MG63 (cell line): ENCODE data around the gene EFCAB5. TPM values are rescaled to one million over a fixed set of nuclear protein-coding genes. Genes with fewer than 3 reads are reported as not detected.
"Not testable (repeated sequence)": the region's sequence is repeated elsewhere in the genome, so short reads cannot be mapped to it uniquely, and the experiment has no call there.

Experiments
- DNase-seq: peaks from one replicate; pipeline ENCODE4 v3.0.0-alpha.2; 2020
- H3K27me3 ChIP-seq: fragments of 250-450 bp; sonication (Bioruptor Pico); 2 replicates; pipeline ENCODE4 v1.5.1; 2020; ENCODE audit warnings: mild to moderate bottlenecking, moderate library complexity
- H3K36me3 ChIP-seq: fragments of 250-450 bp; sonication (Bioruptor Pico); 2 replicates; pipeline ENCODE4 v1.5.1; 2020; ENCODE audit warnings: mild to moderate bottlenecking, moderate library complexity
- H3K4me3 ChIP-seq: fragments of 250-450 bp; sonication (Bioruptor Pico); 2 replicates; pipeline ENCODE4 v1.5.1; 2020; ENCODE audit warnings: mild to moderate bottlenecking, moderate library complexity
- H3K9me3 ChIP-seq: fragments of 250-450 bp; sonication (Bioruptor Pico); 2 replicates; pipeline ENCODE4 v1.5.1; 2020; ENCODE audit warnings: mild to moderate bottlenecking, moderate library complexity
- total RNA-seq: library from RNA; depleted of rRNA; stranded (reverse); fragments of >200 nt; shearing (Covaris generic); gene quantifications from 2 replicates; pipeline ENCODE4 v1.2.3, GENCODE V29; 2014; ENCODE audit warnings: low replicate concordance

The EFCAB5 gene
- total RNA-seq, 1 experiment from 2014 or later, result not detected

- H3K36me3 ChIP-seq, result no peaks in the 10 kb centered on the region
- H3K4me3 ChIP-seq, result no peak overlapping the region
- no peak for DNase-seq
- no peaks in the 10 kb centered on the region for H3K9me3 ChIP-seq
- H3K27me3 ChIP-seq, result peaks cover 6% of the 10 kb centered on the region; the same call in 1 of the 2 replicates
Measured at GRCh38 chr17:29968271-29968670, 26.8 kb downstream of the EFCAB5 start.

DNA sequence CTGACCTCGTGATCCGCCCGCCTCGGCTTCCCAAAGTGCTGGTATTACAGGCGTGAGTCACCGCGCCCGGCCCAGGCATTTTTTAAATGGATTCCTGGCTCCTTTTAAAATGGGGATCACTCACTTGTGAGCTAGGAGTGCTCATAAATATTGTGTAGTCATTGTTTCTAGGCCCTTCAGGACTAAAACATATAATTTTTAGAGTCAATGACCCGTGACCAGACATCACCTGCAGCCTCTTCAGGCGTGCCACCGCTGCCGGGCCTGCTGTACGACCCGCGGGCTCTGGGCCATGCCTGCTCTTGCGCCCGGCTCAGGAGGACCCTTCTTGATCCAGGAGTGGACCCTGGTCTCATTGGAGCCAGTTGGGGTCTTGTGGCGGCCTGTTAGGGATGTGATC lies 30.8 kb downstream of the EFCAB5 start:
- Histone ChIP-seq H3K27me3 (peaks cover 6% of the 10 kb centered on the region; the same call in 1 of the 2 replicates), H3K36me3 (no peaks in the 10 kb centered on the region), H3K9me3 (no peaks in the 10 kb centered on the region), H3K4me3 (no peak overlapping the region)
- no peak for DNase-seq

- H3K4me3 ChIP-seq, result no peak overlapping the region
- H3K9me3 ChIP-seq, result no peaks in the 10 kb centered on the region
- DNase-seq, result no peak
- peaks cover 6% of the 10 kb centered on the region; the same call in 1 of the 2 replicates for H3K27me3 ChIP-seq
- no peaks in the 10 kb centered on the region for H3K36me3 ChIP-seq
Measured at GRCh38 chr17:29973005-29973404, 31.6 kb downstream of the EFCAB5 start.

DNA sequence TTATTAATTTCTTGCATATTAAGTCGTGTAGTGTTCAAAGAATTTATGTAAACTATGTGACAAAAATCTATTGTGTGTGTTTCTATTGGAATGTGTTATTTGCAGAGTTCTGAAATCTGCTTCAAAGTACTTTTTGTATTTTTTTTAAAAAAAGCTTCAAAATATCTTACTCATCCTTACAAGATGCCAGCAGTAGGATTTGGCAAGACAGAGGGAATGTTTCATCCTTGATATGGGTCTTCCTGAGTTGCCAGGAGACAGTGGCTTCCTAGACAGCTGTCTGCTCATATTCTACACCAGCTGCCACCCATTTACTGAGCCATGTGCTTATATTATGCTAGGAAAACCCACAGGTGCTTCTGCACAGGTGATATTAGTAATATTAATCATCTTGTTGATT lies 36.4 kb downstream of the EFCAB5 start:
- H3K9me3 ChIP-seq, result no peaks in the 10 kb centered on the region
- H3K4me3 ChIP-seq, result no peak overlapping the region
- no peaks in the 10 kb centered on the region for H3K27me3 ChIP-seq
- DNase-seq, result peak; percentile 65
- H3K36me3 ChIP-seq, result no peaks in the 10 kb centered on the region

DNA sequence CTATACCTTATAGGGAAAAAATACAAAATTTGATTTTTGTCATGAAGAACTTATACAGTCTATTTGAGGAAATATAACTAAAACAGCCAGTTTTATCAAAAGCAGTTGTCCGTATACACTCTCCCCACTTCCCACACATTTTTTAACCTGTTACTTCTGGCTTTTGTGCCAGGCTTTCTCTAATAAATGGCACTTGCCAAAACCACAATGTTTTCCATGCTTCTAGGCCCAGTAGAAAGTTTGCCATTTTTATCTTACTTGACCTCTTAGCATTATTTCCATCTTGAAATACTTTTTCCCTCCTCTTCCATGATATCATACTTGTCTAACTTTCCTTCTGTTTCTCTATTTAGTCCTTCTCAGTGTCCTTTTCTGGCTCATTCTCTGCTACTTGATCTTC lies 38.8 kb downstream of the EFCAB5 start:
- DNase-seq, result no peak
- Histone ChIP-seq H3K27me3 (no peaks in the 10 kb centered on the region; the same call in 1 of the 2 replicates), H3K36me3 (no peaks in the 10 kb centered on the region), H3K4me3 (no peak overlapping the region), H3K9me3 (peaks cover 4% of the 10 kb centered on the region)

DNA sequence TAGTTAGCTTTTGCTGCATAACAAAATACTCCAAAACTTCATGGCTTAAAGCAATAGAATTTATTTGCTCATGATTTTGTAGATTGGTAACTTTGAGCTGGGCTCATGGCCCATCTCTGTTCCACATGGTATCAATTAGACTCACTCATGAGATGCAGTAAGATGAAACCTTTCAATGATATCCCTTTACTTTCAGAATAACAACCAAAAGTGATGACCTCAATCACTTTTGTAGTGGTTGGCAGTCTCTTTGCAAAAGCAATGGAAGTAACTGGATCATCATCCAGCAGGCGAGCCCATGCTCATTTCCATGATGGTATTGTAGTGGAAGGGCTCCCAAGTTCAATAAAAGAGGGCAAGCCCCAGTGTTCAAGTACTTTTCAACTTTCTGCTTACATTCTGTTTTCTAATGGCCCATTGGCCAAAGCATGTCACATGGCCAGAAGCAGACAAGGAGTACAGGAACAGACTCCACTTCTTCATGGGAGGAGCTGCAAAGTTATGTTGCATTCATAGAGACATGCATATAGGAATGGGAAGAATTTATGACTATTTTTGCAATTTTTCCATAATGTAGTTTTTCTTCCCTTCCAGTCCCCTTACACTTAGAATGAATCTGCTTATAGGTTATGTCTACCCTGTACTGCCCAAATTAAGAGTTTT lies 41.7 kb downstream of the EFCAB5 start:
- no peaks in the 10 kb centered on the region; the same call in 1 of the 2 replicates for H3K27me3 ChIP-seq
- H3K4me3 ChIP-seq, result no peak overlapping the region
- H3K9me3 ChIP-seq, result peaks cover 7% of the 10 kb centered on the region
- no peak for DNase-seq
- no peaks in the 10 kb centered on the region for H3K36me3 ChIP-seq

GRCh38 chr17:29996458-29996857 lies 55.0 kb downstream of the EFCAB5 start:
- DNase-seq, result no peak
- Histone ChIP-seq H3K9me3 (peaks cover 3% of the 10 kb centered on the region; the same call in 1 of the 2 replicates), H3K36me3 (no peaks in the 10 kb centered on the region), H3K4me3 (no peak overlapping the region), H3K27me3 (peaks cover 13% of the 10 kb centered on the region)

DNA sequence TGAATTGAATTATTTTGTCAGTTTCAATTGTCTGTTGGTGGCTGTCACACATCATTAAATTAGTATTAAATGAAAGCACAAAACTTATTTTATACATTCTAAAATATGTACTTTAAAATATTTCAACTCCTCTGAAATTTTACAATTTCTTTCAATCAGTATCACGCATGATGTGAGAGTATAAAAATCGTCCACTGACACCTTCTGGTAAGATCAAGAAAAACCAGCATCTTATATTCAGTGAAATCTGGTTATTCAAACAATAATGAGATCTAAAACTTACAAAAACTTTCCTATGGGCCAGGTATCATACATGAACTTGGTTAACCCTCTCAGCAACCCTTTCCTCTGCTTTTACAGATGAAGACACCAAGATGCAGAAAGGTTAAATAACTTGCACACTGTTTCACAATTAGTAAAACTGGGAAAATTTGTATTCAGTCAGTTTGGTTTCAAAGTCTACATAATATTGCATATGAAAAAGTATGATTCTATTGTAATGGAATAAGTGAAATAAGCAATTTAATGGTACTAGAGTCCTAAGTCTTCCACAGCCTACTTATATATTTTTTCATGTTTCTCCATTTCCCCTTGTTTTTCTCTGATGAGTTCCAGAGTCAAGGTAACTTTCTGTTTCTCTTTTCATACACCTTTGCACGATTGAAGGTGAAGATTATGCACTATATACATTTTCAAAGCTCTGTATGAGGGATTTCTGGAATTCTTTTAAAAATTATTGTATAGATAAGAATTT lies 58.7 kb downstream of the EFCAB5 start:
- H3K9me3 ChIP-seq, result no peaks in the 10 kb centered on the region; the same call in 1 of the 2 replicates
- H3K4me3 ChIP-seq, result no peak overlapping the region
- H3K36me3 ChIP-seq, result no peaks in the 10 kb centered on the region
- peaks cover 13% of the 10 kb centered on the region for H3K27me3 ChIP-seq
- DNase-seq, result no peak

DNA sequence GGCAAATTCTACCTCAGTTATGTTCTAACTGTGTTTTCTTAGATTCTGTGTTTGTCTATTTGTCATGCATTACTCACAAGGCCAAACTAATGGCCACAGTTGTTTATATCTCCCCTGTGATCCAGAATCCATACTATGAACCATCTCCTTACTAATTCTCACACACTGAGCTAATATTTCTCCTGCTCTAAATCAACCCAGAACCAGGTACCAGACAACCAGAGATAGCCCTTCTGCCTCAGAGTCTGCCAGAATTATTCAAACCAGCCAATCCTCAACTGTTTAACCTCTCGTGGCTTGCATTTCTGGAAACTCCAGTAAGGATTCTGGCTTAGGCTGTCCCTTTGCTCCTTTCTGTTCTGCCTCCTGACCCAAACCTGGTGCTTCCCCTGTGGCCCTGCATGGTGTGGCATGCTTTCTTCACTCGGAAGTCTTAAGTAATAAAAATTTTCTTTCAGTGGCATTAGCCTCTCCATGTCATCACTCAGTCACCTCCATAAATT lies 59.4 kb downstream of the EFCAB5 start:
- no peak overlapping the region for H3K4me3 ChIP-seq
- DNase-seq, result no peak
- no peaks in the 10 kb centered on the region for H3K36me3 ChIP-seq
- no peaks in the 10 kb centered on the region; the same call in 1 of the 2 replicates for H3K9me3 ChIP-seq
- peaks cover 13% of the 10 kb centered on the region for H3K27me3 ChIP-seq

DNA sequence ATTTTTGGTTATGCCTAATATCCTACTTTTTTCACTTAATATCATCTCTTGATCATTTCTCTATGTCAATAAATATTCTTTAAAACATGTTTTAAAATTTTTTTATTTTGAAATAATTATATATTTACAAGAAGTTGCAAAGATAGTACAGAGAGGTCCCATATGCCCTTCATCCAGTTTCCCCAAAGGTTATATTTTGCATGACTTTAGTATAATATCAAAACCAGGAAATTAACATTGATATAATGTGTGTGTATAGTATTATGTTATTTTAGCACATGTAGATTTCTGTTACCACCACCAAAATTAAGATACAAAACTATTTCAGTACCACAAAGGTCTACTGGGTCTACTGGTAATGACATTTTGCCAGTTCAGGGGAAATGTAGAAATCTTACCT lies 60.7 kb downstream of the EFCAB5 start:
- peaks cover 9% of the 10 kb centered on the region; the same call in 1 of the 2 replicates for H3K27me3 ChIP-seq
- no peaks in the 10 kb centered on the region; the same call in 1 of the 2 replicates for H3K9me3 ChIP-seq
- H3K36me3 ChIP-seq, result no peaks in the 10 kb centered on the region
- H3K4me3 ChIP-seq, result no peak overlapping the region
- DNase-seq, result no peak

DNA sequence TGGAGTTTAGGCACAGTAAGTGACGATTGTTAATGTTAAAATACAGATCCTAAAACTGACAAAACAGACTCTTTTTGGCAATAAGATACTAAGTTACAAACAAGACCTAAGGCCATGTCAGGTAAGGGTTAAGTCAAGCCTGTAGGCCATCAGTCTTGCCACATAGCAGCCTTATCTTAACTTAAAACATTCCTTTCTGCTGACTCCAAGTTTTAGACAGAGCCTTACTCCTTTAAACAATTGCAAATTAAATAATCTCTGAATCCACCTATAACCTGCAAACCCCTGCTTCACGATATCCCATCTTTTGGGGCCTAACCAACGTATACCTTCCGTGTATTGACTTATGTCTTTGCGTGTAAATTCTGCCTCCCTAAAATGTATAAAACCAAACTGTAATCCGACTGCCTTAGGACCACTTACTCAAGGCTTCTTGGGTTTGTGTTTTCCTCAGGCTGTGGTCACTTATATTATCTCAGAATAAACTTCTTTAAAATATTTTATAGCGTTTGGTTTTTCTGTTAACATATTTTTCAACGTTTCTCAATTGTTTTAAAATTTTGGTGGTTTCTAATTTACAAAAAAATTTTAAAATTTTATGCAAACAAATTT lies 64.4 kb downstream of the EFCAB5 start:
- no peak for DNase-seq
- H3K9me3 ChIP-seq, result no peaks in the 10 kb centered on the region; the same call in 1 of the 2 replicates
- H3K4me3 ChIP-seq, result no peak overlapping the region
- 0 out of 2 replicates have a peak, but pooled peaks cover 4% of the 10 kb centered on the region for H3K27me3 ChIP-seq
- no peaks in the 10 kb centered on the region for H3K36me3 ChIP-seq

DNA sequence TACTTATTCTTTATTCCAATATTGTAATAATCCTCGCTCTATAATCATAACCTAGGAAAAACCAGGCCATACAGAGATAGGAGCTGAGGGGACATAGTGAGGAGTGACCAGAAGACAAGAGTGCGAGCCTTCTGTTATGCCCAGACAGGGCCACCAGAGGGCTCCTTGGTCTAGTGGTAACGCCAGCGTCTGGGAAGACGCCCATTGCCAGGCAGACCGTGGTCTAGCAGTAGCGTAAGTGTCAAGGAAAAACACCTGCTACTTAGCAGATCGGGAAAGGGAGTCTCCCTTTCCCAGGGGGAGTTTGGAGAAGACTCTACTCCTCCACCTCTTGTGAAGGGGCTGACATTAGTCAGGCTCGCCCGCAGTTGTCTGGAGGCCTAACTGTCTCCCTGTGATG lies 70.5 kb downstream of the EFCAB5 start:
- not testable (repeated sequence) for H3K4me3 ChIP-seq, H3K9me3 ChIP-seq, H3K27me3 ChIP-seq, DNase-seq, H3K36me3 ChIP-seq

DNA sequence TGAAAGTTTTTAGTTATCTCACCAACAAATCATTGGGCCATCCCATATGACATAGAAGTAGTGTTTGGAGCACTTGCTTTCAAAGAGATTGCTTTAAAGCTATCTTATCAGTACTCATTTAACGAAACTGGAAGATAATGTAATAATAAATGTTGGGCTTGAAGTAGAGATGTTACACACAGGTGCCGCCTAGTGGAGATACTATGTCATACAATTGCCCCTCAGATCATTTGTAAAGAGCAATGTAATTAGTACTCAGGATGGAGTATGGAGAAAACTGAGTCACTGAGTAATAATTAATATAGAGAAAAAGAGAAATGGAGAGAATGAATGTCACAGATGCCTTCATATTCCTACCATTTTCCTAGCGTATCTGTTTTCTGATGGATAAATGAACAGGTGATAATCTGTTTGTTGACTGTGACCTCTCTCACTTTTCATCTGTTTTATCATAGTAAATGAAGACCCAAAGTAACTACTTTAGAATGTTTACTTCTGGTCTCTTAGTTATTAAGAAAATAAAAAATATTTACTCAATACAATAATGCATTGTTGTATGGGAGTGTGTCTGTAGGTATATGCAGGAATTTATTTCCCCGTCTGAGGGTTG lies 80.4 kb downstream of the EFCAB5 start:
- H3K4me3 ChIP-seq, result no peak overlapping the region

GRCh38 chr17:30025325-30025724 lies 83.9 kb downstream of the EFCAB5 start:
- H3K4me3 ChIP-seq, H3K9me3 ChIP-seq, DNase-seq, H3K36me3 ChIP-seq: not testable (repeated sequence)
- H3K27me3 ChIP-seq, result peaks cover 11% of the 10 kb centered on the region; the same call in 1 of the 2 replicates

More for the DNA sequence above, 80.4 kb downstream of the EFCAB5 start:
- Histone ChIP-seq H3K36me3 (no peaks in the 10 kb centered on the region), H3K27me3 (peaks cover 20% of the 10 kb centered on the region; the same call in 1 of the 2 replicates), H3K9me3 (peaks cover 3% of the 10 kb centered on the region; the same call in 1 of the 2 replicates)
- peak; percentile 1 for DNase-seq

DNA sequence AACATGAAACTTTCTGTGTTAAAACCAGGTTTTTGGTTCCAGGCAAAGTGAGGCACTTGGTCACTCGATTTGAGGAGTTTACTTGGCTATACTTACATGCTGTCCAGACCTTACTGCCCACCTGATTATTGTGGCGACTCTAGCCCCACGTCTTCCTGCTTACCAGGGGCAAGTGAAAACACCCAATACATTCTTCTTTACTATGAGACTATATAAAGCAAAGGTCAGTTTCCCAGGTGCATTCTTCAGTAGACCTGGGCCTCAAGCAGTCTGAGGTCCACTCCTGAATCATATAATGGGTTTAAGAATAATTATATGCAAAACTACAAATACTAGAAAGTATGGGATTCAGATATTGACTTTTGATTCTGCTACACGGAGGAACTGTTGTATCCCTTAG lies 86.2 kb downstream of the EFCAB5 start:
- Histone ChIP-seq H3K27me3 (peaks cover 8% of the 10 kb centered on the region; the same call in 1 of the 2 replicates), H3K36me3 (no peaks in the 10 kb centered on the region), H3K4me3 (no peak overlapping the region), H3K9me3 (peaks cover 3% of the 10 kb centered on the region; the same call in 1 of the 2 replicates)
- DNase-seq, result no peak

DNA sequence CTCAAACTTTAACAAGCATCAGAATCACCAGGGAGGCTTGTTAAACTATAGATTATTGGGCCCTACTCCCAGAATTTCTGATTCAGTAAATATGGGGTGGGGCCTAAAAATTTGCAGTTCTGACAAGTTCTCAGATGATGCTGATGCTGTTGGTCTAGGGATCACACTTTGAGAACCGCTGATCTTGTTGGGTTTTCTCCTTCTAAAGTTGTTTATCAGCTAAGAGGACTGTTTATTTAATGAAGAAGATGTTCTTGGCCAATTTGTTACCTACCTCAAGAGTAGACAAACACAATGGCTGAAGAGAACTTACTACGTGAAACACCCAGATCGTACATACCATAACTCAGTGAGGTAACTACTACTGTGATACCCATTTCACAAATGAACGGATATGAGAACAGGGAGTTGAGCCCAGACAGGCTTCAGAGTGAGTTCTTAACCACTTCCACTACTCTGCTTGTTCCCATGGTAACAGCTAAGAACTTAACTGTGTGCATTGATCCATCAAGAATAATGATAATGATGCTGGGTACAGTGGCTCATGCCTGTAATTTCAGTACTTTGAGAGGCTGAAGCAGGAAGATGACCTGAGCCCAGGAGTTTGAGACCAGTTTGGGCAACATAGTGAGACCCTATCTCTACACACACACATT lies 89.9 kb downstream of the EFCAB5 start:
- no peaks in the 10 kb centered on the region for H3K36me3 ChIP-seq
- no peaks in the 10 kb centered on the region for H3K9me3 ChIP-seq
- no peak for DNase-seq
- H3K27me3 ChIP-seq, result peaks cover 23% of the 10 kb centered on the region
- no peak overlapping the region for H3K4me3 ChIP-seq
